ENCODE results near the gene RABAC1. TPM values are rescaled to one million over a fixed set of nuclear protein-coding genes. Genes with fewer than 3 reads are reported as not detected.

The RABAC1 gene
- total and polyA plus RNA-seq, 2 of the 13 experiments (the other 11 are each of a cell fraction or from before 2014, with no cell fraction given) = 37.4 to 74.0 TPM

DNA sequence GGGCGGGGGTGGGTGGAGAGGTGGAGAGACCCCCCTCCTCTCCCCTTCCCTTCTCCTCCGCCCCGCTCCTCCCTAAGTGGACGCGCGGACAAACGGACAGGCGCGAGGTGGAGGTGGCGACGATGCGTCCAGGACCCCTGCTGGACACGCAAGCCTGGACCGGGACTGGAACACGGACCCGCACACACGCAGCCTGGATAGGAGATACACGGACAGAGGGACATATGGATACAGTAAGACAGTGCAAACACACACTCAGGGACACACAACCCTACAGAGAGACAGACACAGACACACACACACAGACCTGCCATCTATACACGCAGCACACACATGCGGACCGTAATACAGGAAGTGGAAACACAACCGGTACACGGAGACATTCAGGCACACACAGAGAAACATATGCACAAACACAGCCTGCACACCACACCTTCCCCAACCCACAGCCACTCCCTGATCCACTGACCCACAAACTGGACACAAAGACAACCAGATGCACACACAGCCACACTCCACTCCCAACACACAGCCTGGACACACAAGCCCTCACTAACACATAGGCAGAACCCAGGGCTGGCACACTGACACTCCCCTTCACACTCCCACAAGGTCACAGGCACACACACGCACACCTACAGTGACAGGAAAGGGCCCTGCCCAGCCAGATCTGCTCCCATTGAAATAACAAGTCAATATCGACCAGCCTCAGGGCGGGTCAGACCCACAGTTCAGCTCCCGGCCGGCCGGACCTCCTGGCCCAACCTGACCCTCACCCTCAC lies 30.2 kb downstream of the RABAC1 start (continued):
- TF ChIP-seq GPN1 (CRISPR knock-in tag; IDR thresholded peaks at IDR 0.05; ENCODE audit: borderline replicate concordance) = no peak
- TF ChIP-seq, protein P1, sequence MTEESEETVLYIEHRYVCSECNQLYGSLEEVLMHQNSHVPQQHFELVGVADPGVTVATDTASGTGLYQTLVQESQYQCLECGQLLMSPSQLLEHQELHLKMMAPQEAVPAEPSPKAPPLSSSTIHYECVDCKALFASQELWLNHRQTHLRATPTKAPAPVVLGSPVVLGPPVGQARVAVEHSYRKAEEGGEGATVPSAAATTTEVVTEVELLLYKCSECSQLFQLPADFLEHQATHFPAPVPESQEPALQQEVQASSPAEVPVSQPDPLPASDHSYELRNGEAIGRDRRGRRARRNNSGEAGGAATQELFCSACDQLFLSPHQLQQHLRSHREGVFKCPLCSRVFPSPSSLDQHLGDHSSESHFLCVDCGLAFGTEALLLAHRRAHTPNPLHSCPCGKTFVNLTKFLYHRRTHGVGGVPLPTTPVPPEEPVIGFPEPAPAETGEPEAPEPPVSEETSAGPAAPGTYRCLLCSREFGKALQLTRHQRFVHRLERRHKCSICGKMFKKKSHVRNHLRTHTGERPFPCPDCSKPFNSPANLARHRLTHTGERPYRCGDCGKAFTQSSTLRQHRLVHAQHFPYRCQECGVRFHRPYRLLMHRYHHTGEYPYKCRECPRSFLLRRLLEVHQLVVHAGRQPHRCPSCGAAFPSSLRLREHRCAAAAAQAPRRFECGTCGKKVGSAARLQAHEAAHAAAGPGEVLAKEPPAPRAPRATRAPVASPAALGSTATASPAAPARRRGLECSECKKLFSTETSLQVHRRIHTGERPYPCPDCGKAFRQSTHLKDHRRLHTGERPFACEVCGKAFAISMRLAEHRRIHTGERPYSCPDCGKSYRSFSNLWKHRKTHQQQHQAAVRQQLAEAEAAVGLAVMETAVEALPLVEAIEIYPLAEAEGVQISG (CRISPR knock-in tag; IDR thresholded peaks at IDR 0.05) = peak; percentile 15; the same call in 1 of the 2 replicates
- no peak for TF ChIP-seq FOXA3 (CRISPR knock-in tag; IDR thresholded peaks at IDR 0.05)
- TF ChIP-seq, protein P2, sequence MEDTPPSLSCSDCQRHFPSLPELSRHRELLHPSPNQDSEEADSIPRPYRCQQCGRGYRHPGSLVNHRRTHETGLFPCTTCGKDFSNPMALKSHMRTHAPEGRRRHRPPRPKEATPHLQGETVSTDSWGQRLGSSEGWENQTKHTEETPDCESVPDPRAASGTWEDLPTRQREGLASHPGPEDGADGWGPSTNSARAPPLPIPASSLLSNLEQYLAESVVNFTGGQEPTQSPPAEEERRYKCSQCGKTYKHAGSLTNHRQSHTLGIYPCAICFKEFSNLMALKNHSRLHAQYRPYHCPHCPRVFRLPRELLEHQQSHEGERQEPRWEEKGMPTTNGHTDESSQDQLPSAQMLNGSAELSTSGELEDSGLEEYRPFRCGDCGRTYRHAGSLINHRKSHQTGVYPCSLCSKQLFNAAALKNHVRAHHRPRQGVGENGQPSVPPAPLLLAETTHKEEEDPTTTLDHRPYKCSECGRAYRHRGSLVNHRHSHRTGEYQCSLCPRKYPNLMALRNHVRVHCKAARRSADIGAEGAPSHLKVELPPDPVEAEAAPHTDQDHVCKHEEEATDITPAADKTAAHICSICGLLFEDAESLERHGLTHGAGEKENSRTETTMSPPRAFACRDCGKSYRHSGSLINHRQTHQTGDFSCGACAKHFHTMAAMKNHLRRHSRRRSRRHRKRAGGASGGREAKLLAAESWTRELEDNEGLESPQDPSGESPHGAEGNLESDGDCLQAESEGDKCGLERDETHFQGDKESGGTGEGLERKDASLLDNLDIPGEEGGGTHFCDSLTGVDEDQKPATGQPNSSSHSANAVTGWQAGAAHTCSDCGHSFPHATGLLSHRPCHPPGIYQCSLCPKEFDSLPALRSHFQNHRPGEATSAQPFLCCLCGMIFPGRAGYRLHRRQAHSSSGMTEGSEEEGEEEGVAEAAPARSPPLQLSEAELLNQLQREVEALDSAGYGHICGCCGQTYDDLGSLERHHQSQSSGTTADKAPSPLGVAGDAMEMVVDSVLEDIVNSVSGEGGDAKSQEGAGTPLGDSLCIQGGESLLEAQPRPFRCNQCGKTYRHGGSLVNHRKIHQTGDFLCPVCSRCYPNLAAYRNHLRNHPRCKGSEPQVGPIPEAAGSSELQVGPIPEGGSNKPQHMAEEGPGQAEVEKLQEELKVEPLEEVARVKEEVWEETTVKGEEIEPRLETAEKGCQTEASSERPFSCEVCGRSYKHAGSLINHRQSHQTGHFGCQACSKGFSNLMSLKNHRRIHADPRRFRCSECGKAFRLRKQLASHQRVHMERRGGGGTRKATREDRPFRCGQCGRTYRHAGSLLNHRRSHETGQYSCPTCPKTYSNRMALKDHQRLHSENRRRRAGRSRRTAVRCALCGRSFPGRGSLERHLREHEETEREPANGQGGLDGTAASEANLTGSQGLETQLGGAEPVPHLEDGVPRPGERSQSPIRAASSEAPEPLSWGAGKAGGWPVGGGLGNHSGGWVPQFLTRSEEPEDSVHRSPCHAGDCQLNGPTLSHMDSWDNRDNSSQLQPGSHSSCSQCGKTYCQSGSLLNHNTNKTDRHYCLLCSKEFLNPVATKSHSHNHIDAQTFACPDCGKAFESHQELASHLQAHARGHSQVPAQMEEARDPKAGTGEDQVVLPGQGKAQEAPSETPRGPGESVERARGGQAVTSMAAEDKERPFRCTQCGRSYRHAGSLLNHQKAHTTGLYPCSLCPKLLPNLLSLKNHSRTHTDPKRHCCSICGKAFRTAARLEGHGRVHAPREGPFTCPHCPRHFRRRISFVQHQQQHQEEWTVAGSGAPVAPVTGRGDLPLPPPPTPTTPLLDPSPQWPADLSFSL (CRISPR knock-in tag; IDR thresholded peaks at IDR 0.05) = peak; percentile 94
- TF ChIP-seq, protein P3, sequence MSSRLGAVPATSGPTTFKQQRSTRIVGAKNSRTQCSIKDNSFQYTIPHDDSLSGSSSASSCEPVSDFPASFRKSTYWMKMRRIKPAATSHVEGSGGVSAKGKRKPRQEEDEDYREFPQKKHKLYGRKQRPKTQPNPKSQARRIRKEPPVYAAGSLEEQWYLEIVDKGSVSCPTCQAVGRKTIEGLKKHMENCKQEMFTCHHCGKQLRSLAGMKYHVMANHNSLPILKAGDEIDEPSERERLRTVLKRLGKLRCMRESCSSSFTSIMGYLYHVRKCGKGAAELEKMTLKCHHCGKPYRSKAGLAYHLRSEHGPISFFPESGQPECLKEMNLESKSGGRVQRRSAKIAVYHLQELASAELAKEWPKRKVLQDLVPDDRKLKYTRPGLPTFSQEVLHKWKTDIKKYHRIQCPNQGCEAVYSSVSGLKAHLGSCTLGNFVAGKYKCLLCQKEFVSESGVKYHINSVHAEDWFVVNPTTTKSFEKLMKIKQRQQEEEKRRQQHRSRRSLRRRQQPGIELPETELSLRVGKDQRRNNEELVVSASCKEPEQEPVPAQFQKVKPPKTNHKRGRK (CRISPR knock-in tag; IDR thresholded peaks at IDR 0.05) = no peak
- TF ChIP-seq CBX5 (CRISPR knock-in tag; IDR thresholded peaks at IDR 0.05; ENCODE audit: borderline replicate concordance) = 0 out of 2 replicates have a peak, but pooled peaks have one; percentile 21
- no peak for TF ChIP-seq ZNF788 (CRISPR knock-in tag; IDR thresholded peaks at IDR 0.05; ENCODE audit: borderline replicate concordance)
- TF ChIP-seq, protein P4, sequence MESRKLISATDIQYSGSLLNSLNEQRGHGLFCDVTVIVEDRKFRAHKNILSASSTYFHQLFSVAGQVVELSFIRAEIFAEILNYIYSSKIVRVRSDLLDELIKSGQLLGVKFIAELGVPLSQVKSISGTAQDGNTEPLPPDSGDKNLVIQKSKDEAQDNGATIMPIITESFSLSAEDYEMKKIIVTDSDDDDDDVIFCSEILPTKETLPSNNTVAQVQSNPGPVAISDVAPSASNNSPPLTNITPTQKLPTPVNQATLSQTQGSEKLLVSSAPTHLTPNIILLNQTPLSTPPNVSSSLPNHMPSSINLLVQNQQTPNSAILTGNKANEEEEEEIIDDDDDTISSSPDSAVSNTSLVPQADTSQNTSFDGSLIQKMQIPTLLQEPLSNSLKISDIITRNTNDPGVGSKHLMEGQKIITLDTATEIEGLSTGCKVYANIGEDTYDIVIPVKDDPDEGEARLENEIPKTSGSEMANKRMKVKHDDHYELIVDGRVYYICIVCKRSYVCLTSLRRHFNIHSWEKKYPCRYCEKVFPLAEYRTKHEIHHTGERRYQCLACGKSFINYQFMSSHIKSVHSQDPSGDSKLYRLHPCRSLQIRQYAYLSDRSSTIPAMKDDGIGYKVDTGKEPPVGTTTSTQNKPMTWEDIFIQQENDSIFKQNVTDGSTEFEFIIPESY (CRISPR knock-in tag; IDR thresholded peaks at IDR 0.05) = 0 out of 2 replicates have a peak, but pooled peaks have one; percentile 31
- TF ChIP-seq ZSCAN20 (CRISPR knock-in tag; IDR thresholded peaks at IDR 0.05; ENCODE audit: borderline replicate concordance) = no peak
- TF ChIP-seq MEIS1 (CRISPR knock-in tag; IDR thresholded peaks at IDR 0.05; ENCODE audit: borderline replicate concordance) = peak; percentile 18; the same call in 1 of the 2 replicates
- TF ChIP-seq HNRNPK (IDR thresholded peaks at IDR 0.05; ENCODE audit: low read depth, low read length, poor library complexity, severe bottlenecking) = no peak
- TF ChIP-seq, protein P5, sequence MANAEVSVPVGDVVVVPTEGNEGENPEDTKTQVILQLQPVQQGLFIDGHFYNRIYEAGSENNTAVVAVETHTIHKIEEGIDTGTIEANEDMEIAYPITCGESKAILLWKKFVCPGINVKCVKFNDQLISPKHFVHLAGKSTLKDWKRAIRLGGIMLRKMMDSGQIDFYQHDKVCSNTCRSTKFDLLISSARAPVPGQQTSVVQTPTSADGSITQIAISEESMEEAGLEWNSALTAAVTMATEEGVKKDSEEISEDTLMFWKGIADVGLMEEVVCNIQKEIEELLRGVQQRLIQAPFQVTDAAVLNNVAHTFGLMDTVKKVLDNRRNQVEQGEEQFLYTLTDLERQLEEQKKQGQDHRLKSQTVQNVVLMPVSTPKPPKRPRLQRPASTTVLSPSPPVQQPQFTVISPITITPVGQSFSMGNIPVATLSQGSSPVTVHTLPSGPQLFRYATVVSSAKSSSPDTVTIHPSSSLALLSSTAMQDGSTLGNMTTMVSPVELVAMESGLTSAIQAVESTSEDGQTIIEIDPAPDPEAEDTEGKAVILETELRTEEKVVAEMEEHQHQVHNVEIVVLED (CRISPR knock-in tag; IDR thresholded peaks at IDR 0.05; ENCODE audit: borderline replicate concordance) = no peak

Measured in HepG2 (cell line).